Right kidney (tissue), 1 donor: ENCODE measurements around the gene KIAA0753.
A peak's percentile ranks its signal among the peaks of the same experiment; 100 is the strongest.
"Not testable (repeated sequence)": the region's sequence is repeated elsewhere in the genome, so short reads cannot be mapped to it uniquely, and the experiment has no call there.

ENCODE experiments used
- DNase-seq: peaks from one replicate; pipeline ENCODE4 v3.0.0-alpha.2; 2016

The KIAA0753 gene

GRCh38 chr17:6596941-6597340 is 43.6 kb downstream of the KIAA0753 start:
- no peak for DNase-seq

GRCh38 chr17:6596511-6596910 is 44.0 kb downstream of the KIAA0753 start:
- no peak for DNase-seq

- DNase-seq, result no peak
These were observed 44.4 kb downstream of the KIAA0753 start for GRCh38 chr17:6596081-6596480.

GRCh38 chr17:6593371-6593770 is 47.1 kb downstream of the KIAA0753 start:
- not testable (repeated sequence) for DNase-seq

- no peak for DNase-seq
These were observed 48.3 kb downstream of the KIAA0753 start for GRCh38 chr17:6592173-6592572.

GRCh38 chr17:6591599-6592158 is 48.8 kb downstream of the KIAA0753 start:
- DNase-seq, result no peak

- no peak for DNase-seq
These were observed 51.1 kb downstream of the KIAA0753 start for GRCh38 chr17:6589266-6589946.

GRCh38 chr17:6588165-6588564 is 52.3 kb downstream of the KIAA0753 start:
- DNase-seq, result no peak

- no peak for DNase-seq
These were observed 53.2 kb downstream of the KIAA0753 start for GRCh38 chr17:6587310-6587709.

- no peak for DNase-seq
These were observed 57.1 kb downstream of the KIAA0753 start for GRCh38 chr17:6583411-6583810.

GRCh38 chr17:6580625-6581024 is 59.9 kb downstream of the KIAA0753 start:
- DNase-seq, result no peak

- no peak for DNase-seq
These were observed 62.0 kb downstream of the KIAA0753 start for GRCh38 chr17:6578491-6578890.

- no peak for DNase-seq
These were observed 62.7 kb downstream of the KIAA0753 start for GRCh38 chr17:6577686-6578263.

- no peak for DNase-seq
These were observed 64.3 kb downstream of the KIAA0753 start for GRCh38 chr17:6576038-6576785.

GRCh38 chr17:6575596-6575988 is 64.9 kb downstream of the KIAA0753 start:
- DNase-seq, result no peak

GRCh38 chr17:6574687-6575595 is 65.6 kb downstream of the KIAA0753 start:
- peak; percentile 65 for DNase-seq

- DNase-seq, result no peak
These were observed 66.4 kb downstream of the KIAA0753 start for GRCh38 chr17:6573982-6574686.

- not testable (repeated sequence) for DNase-seq
These were observed 67.0 kb downstream of the KIAA0753 start for GRCh38 chr17:6573495-6573894.

- no peak for DNase-seq
These were observed 67.5 kb downstream of the KIAA0753 start for GRCh38 chr17:6572972-6573370.

- no peak for DNase-seq
These were observed 69.1 kb downstream of the KIAA0753 start for GRCh38 chr17:6571452-6571781.

- peak; percentile 56 for DNase-seq
These were observed 69.6 kb downstream of the KIAA0753 start for GRCh38 chr17:6570731-6571451.
